Measurements from ENCODE around the gene CCDC141. TPM values are rescaled to one million over a fixed set of nuclear protein-coding genes. Genes with fewer than 3 reads are reported as not detected.
"Not testable (repeated sequence)": the region's sequence is repeated elsewhere in the genome, so short reads cannot be mapped to it uniquely, and the experiment has no call there.

CCDC141 gene
- total RNA-seq, 4 donors from 2014 or later: 1.1 to 11.6 (median 5.0) TPM

DNA sequence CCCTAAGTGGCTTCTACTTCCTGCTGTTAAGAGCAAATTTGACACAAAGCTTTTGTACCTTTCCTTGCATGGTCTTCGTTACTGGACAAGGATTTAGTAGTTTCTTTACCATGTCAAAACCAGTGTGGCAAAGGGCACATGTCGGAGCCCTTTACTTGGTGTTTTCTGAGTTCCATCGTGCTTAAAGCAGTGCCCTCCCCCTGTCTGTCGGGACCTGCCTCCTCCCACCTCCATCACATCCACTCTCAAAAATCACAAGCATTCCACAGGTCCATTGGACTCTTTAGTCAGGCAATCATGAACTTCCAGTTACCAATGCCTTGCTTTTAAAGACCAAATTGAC lies 763 bp downstream of the CCDC141 start:
- Histone ChIP-seq H3K27ac (peak overlapping the region in 2 of 4 donors; percentile 55 to 59), H3K27me3 (no peaks in the 10 kb centered on the region), H3K9me3 (no peaks in the 10 kb centered on the region), H3K4me3 (peak overlapping the region in 3 of 4 donors; percentile 24 to 37 (median 29)), H3K4me1 (peaks cover 0 to 3% (median 0%) of the 10 kb centered on the region in 4 donors), H3K36me3 (no peaks in the 10 kb centered on the region)
- DNase-seq: peak in 1 of 3 donors; percentile 22
- TF ChIP-seq POLR2A (IDR thresholded peaks at IDR 0.05): no peak
- TF ChIP-seq, protein P1, sequence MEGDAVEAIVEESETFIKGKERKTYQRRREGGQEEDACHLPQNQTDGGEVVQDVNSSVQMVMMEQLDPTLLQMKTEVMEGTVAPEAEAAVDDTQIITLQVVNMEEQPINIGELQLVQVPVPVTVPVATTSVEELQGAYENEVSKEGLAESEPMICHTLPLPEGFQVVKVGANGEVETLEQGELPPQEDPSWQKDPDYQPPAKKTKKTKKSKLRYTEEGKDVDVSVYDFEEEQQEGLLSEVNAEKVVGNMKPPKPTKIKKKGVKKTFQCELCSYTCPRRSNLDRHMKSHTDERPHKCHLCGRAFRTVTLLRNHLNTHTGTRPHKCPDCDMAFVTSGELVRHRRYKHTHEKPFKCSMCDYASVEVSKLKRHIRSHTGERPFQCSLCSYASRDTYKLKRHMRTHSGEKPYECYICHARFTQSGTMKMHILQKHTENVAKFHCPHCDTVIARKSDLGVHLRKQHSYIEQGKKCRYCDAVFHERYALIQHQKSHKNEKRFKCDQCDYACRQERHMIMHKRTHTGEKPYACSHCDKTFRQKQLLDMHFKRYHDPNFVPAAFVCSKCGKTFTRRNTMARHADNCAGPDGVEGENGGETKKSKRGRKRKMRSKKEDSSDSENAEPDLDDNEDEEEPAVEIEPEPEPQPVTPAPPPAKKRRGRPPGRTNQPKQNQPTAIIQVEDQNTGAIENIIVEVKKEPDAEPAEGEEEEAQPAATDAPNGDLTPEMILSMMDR (IDR thresholded peaks at IDR 0.05): no peak

DNA sequence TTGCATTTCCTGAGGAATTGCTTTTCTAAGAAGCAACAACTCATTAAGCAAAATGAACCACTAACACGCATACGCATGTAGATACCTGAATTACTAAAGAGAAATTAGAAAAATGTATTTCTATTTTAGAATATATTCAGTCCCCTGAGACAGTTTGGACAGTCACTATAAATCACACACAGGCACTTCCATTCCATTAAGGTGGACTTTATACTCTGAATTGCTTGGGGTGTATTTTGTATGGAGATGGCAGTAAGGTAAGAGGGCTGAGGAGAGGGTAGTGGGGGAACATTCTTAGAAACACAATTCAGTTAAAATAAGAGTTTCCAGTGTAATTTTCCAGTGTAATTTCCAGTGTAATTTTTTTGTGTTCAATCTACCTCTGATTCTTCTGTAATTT lies 1.8 kb downstream of the CCDC141 start:
- no peak overlapping the region for H3K4me3 ChIP-seq
- no peaks in the 10 kb centered on the region for H3K36me3 ChIP-seq
- H3K4me1 ChIP-seq: peaks cover 0 to 4% (median 0%) of the 10 kb centered on the region in 4 donors
- no peak for TF ChIP-seq POLR2A (IDR thresholded peaks at IDR 0.05)
- TF ChIP-seq, protein P1 (IDR thresholded peaks at IDR 0.05): no peak
- no peak for DNase-seq
- no peaks in the 10 kb centered on the region for H3K9me3 ChIP-seq
- H3K27me3 ChIP-seq: no peaks in the 10 kb centered on the region
- H3K27ac ChIP-seq: no peak overlapping the region

DNA sequence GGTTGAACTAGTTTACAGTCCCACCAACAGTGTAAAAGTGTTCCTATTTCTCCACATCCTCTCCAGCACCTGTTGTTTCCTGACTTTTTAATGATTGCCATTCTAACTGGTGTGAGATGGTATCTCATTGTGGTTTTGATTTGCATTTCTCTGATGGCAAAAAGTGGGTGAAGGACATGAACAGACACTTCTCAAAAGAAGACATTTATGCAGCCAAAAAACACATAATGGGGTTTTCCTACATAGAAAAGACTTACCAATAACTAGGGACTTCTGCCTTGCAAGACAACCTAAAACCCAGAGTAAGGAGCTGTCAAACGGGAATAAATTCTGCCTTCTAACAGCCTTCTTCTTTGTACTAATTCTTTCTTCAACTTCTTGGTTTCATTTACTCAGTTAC lies 4.3 kb downstream of the CCDC141 start:
- DNase-seq, H3K4me1 ChIP-seq, H3K36me3 ChIP-seq, H3K4me3 ChIP-seq, H3K9me3 ChIP-seq, H3K27ac ChIP-seq, H3K27me3 ChIP-seq: not testable (repeated sequence)

DNA sequence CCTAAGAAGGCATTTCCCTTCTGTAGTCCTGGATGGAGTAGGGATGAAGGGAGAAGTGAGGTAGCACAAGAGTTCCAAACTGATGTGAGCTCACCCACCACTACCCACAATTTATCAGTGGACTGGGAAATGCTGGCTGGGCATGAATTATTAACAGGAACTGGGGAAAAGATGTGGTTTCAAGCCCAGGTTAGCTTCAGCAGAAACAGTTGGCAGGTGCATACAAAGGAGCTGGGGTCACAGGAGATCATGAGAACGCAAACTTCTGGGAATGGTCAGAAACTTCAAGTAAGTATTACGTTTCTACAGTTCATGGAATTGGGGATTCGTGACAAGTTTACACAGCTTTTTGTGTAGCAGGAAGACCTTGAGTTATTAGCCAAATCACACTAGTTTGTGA lies 5.4 kb downstream of the CCDC141 start:
- H3K27ac ChIP-seq: peak overlapping the region in 1 of 4 donors; percentile 18
- H3K4me1 ChIP-seq: peaks cover 0 to 4% (median 0%) of the 10 kb centered on the region in 4 donors
- no peaks in the 10 kb centered on the region for H3K9me3 ChIP-seq
- no peaks in the 10 kb centered on the region for H3K27me3 ChIP-seq
- no peak for DNase-seq
- no peak overlapping the region for H3K4me3 ChIP-seq
- TF ChIP-seq, protein P1 (IDR thresholded peaks at IDR 0.05): no peak
- no peak for TF ChIP-seq POLR2A (IDR thresholded peaks at IDR 0.05)
- no peaks in the 10 kb centered on the region for H3K36me3 ChIP-seq

- H3K36me3 ChIP-seq: no peaks in the 10 kb centered on the region
- H3K4me3 ChIP-seq: no peak overlapping the region
- no peaks in the 10 kb centered on the region for H3K27me3 ChIP-seq
- H3K4me1 ChIP-seq: no peaks in the 10 kb centered on the region
- no peak for DNase-seq
- TF ChIP-seq, protein P1 (IDR thresholded peaks at IDR 0.05): no peak
- no peak for TF ChIP-seq POLR2A (IDR thresholded peaks at IDR 0.05)
- no peaks in the 10 kb centered on the region for H3K9me3 ChIP-seq
- no peak overlapping the region for H3K27ac ChIP-seq
Measured at GRCh38 chr2:179037807-179038206, 12.1 kb downstream of the CCDC141 start.

GRCh38 chr2:179036353-179036905 lies 13.5 kb downstream of the CCDC141 start:
- TF ChIP-seq POLR2A (IDR thresholded peaks at IDR 0.05): no peak
- TF ChIP-seq, protein P1 (IDR thresholded peaks at IDR 0.05): no peak
- H3K9me3 ChIP-seq: no peaks in the 10 kb centered on the region
- H3K27ac ChIP-seq: no peak overlapping the region
- no peak overlapping the region for H3K4me3 ChIP-seq
- H3K27me3 ChIP-seq: no peaks in the 10 kb centered on the region
- H3K36me3 ChIP-seq: no peaks in the 10 kb centered on the region
- DNase-seq: no peak
- no peaks in the 10 kb centered on the region for H3K4me1 ChIP-seq

Measured in Peyer's patch (tissue), 4 donors.